NB4 (cell line): Measurements from ENCODE around the gene PARP8.
"Not testable (repeated sequence)": the region's sequence is repeated elsewhere in the genome, so short reads cannot be mapped to it uniquely, and the experiment has no call there.

Source experiments
- DNase-seq: peaks from one replicate; pipeline ENCODE4 v3.0.0; 2010; ENCODE audit warnings: low read depth
- H3K4me3 ChIP-seq: one replicate; pipeline ENCODE4 v1.5.1; 2011; ENCODE audit warnings: mild to moderate bottlenecking, low read depth, low read length, moderate library complexity
- CTCF ChIP-seq: IDR thresholded peaks from one replicate; pipeline ENCODE4 v1.5.1; 2012; ENCODE audit warnings: low read depth, low read length
- MAX ChIP-seq: IDR thresholded peaks from 2 replicates; pipeline ENCODE4 v1.6.1; 2011; ENCODE audit warnings: low read depth, low read length
- MYC ChIP-seq: IDR thresholded peaks from 2 replicates; pipeline ENCODE4 v1.6.1; 2011; ENCODE audit warnings: low read depth, low read length
- POLR2A ChIP-seq: IDR thresholded peaks from 2 replicates; pipeline ENCODE4 v1.6.1; 2011; ENCODE audit warnings: mild to moderate bottlenecking; ENCODE audit not compliant: insufficient read length; ENCODE audit errors: extremely low read depth

The PARP8 gene

GRCh38 chr5:50766462-50766861 lies 100.0 kb downstream of the PARP8 start:
- DNase-seq = no peak
- TF ChIP-seq MYC (no peak), CTCF (no peak), POLR2A (no peak), MAX (no peak)
- H3K4me3 ChIP-seq = no peak overlapping the region

- H3K4me3 ChIP-seq = no peak overlapping the region
- no peak for TF ChIP-seq MYC
- TF ChIP-seq CTCF = no peak
- no peak for TF ChIP-seq MAX
- TF ChIP-seq POLR2A = no peak
- no peak for DNase-seq
Observed at GRCh38 chr5:50766967-50767366, 100.5 kb downstream of the PARP8 start.

GRCh38 chr5:50767588-50767987 lies 101.2 kb downstream of the PARP8 start:
- no peak for DNase-seq
- TF ChIP-seq MAX = no peak
- H3K4me3 ChIP-seq = no peak overlapping the region

- no peak for TF ChIP-seq MAX
- TF ChIP-seq CTCF = no peak
- TF ChIP-seq POLR2A = no peak
- TF ChIP-seq MYC = no peak
- H3K4me3 ChIP-seq = no peak overlapping the region
- no peak for DNase-seq
Observed at GRCh38 chr5:50768634-50769033, 102.2 kb downstream of the PARP8 start.

GRCh38 chr5:50770441-50770840 lies 104.0 kb downstream of the PARP8 start:
- TF ChIP-seq MAX (no peak), MYC (no peak), POLR2A (no peak), CTCF (no peak)
- no peak overlapping the region for H3K4me3 ChIP-seq
- no peak for DNase-seq

- not testable (repeated sequence) for H3K4me3 ChIP-seq, DNase-seq
Observed at GRCh38 chr5:50774446-50775175, 108.2 kb downstream of the PARP8 start.

- H3K4me3 ChIP-seq = no peak overlapping the region
- DNase-seq = no peak
- TF ChIP-seq MAX = no peak
- no peak for TF ChIP-seq MYC
- no peak for TF ChIP-seq CTCF
- no peak for TF ChIP-seq POLR2A
Observed at GRCh38 chr5:50786073-50786472, 119.6 kb downstream of the PARP8 start.
